GM18526 (cell line): Measurements from ENCODE around the gene MRPS10.
A peak's percentile ranks its signal among the peaks of the same experiment; 100 is the strongest.

Experiments used
- POLR2A ChIP-seq: IDR thresholded peaks from 3 replicates; pipeline ENCODE4 v1.6.1; 2011; ENCODE audit not compliant: insufficient read length; ENCODE audit errors: extremely low read depth

Gene MRPS10

DNA sequence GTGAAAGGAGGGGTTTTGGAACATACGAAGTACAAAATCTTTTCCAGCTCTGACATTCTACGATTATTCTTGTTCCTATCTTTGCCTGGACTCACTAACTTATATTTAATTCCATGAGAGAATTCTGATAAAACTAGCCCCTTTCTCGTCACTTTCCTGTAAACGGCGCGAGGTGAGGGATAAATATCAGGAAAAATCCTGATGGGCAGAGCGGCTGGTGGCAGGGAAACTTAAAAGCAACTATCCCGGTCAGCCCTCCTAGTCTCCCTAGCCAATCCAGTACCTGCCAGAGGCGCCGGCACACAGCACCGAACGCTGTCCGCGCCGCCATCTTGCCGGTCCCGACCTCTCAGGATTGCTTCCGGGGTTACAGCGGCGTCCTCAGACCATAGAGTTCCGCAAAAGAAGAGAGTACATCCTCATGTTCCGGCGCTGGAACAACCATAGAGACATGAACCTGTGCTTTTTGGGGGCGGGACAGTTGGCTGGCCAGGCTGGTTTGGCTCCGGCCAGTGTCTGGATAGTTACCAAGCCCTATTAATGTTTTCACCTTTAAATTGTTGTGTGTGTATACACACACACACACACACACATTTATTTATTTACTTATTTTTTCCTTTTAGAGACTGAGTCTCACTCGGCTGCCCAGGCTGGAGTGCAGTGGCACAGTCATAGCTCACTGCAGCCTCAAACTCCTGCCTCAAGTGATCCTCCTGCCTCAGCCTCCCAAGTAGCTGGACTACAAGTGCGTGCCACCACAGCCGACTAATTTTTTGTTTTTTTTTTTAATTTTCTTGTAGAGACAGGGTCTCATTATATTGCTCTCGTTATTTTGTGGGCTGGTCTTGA is at the start of gene MRPS10:
Gene MRPS10, minus strand, starts transcription at position 343 of the 849 bp plus-strand sequence. Its CDS starts 12 bp downstream, at position 331.
- TF ChIP-seq POLR2A, result peak; percentile 91

DNA sequence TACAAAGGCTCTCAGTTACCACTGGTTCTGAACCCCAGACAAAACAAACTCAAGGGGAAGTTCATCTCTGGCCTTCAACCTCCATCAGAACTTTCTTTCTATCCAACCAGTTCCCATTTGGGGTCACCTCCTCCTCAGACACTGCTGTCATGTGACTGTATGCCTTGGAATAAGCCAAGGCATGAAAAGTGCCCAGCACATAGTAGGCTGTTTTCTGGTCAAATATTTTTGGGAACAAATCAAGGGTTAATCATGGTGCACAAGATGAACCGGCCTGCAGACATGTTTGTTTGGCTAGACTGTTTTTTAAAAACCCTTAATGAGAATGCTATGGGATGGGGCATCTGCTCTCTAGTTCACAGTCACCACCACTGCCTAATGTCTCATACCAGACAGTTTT is 48.9 kb upstream of the MRPS10 start:
- no peak for TF ChIP-seq POLR2A

DNA sequence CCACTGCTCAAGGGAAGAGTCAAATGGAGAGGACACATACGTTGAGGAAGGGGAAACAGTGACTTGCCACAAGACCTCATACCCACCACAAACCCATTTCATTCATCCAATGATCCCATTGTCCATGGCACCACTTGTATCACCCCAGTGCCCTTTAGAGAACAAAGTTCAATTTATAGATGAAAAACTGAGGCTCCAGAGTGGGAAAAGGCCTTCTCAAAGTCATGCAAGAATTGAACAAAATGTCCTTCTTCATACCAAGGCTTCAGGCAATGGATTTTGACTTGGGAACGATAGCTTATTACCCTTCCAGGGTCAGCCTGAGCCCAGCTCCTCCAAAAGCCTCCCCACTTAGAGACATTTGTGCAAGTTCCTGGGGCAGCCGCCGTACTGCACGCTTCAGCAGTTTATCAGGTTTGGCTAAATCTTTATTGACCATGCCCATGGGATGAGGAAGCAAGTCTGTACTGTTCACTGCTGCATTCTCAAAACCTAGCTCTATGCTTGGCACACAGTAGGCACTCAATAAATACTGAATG is 47.3 kb upstream of the MRPS10 start:
- TF ChIP-seq POLR2A, result no peak

DNA sequence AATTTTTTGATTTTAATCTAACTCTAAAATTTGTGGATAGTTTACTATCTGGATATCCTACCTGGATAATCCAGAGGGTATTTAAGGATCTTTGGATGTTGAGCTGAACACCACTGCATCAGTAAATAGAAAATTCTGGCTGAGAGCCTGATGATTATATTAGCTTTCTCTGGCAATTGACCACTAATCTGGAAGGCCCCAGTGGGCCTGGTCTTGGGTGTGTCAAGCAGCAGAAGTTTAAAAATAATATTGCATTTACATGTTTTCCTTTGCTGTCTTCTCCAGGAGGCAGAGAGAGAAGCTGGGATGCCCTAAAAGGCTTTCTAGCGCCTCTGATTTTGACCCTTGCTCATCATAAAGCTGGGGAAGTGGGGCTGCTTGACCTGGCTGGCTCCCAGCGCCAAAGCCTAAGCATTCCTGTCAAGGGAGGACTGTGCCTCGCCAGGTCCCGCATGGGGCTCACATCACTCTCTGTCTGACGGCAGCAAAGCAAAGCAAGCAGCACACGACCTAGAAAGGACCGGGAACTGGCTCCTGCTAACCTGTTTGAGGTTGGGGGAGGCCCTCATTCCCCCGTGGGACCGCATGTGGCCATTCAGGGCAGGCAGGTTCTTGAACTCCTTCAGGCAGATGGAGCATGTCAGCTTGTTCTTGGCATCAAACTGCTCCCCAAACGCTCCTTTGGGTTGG is 46.6 kb upstream of the MRPS10 start:
- TF ChIP-seq POLR2A, result no peak

DNA sequence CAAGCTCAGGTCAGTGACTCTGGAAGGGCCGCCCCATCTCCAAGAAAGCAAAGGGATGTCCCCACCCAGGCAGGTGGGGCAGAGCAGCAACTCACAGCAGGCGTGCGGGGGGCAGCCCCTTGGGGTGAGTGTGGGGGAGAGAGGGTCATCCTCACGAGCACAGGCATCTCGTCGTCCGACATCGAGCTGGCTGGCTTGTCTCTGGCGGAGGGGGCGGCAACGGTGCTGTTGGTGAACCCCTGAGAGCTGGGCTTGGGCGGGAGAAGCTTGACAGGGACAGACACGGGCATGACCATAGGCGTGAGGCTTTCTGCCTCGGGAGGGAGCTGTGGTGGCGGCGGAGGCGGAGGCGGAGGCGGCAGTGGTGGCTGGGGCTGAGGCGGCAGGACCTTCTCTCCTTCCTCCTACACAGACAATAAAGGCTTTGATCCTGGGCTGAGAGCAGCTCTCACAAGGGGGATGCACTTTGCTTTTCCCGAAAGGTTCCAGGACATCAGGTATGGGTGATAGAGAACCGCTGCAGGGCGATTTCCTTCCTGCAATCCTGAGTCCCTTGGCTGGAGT is 45.6 kb upstream of the MRPS10 start:
- no peak for TF ChIP-seq POLR2A

GRCh38 chr6:42260972-42261371 is 43.3 kb upstream of the MRPS10 start:
- no peak for TF ChIP-seq POLR2A

GRCh38 chr6:42260396-42260888 is 42.8 kb upstream of the MRPS10 start:
- TF ChIP-seq POLR2A, result no peak

GRCh38 chr6:42259841-42260395 is 42.3 kb upstream of the MRPS10 start:
- no peak for TF ChIP-seq POLR2A

DNA sequence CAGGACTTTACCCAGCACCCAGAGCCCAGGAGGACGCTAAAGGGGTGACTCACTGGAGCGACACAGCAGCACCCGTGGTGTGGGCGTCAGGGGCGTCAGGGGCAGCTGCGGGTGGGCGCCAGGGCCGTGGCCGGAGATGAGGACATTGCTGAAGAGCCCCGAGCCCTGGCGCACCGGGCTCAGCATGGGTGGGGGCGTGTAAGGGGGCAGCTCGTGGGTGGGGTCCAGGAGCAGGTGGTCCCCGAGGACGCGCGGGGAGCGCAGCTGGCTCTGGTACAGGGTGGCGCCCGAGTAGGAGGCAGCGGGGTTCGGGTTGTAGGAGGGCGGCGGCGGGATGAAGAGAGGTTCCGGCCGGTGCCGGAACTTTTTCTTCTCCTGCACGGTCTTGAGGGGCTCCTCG is 41.6 kb upstream of the MRPS10 start:
- no peak for TF ChIP-seq POLR2A

DNA sequence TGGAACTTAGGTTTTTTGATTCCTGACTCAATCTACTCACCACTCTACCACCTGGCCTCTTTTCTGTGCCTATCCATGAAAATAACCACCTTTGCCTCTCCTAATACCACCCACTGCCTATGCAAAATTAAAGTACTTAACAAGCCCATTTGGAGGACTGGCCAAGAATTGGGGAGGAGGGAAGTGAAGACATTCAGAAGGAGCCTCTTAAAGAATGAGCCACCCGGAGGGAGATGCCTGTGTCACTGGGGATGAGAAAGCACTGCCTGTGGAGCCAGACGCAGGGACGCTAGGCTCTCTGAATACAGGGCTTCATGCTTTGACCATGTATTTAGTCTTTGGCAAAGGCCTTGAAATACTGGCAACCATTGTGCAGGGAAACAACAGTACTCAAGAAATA is 40.0 kb upstream of the MRPS10 start:
- TF ChIP-seq POLR2A, result no peak

DNA sequence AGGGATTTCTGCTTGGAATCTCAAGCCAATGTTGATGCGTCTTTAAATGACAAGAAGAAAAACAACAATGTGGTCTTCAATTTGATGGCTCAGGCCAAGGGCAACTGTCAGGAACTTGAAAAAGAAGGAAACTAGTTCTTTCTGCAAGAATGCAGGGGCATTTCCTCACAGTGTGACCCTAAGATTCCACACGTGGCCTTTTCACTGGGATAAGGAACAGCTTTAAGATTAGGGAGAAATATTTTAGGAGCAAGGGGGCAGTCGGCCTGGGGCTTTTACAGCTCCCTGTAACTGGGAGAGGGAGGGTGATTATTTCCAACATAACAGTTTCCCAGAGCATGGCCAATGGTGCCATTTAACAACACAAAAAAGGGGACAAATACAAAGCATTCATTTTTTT is 39.4 kb upstream of the MRPS10 start:
- TF ChIP-seq POLR2A, result no peak

DNA sequence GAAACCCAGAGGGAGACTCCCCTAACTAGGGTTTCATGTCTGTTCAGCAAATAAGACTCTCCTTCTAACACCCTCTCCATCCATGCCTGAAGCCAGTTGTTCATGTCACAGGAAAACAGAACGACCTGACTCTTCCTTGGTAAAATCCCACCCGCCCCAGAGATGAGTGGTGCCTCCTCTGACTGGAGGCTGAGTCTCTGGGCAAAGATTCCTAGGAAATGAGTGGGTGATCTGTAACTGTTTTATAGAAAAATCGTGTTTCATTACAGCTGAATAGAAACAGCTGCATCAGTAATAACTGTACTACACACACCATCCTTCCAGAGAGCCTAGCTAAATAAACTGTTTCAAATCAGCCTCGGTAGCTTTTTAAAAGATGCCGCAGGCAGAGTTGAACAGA is 37.4 kb upstream of the MRPS10 start:
- TF ChIP-seq POLR2A, result no peak

DNA sequence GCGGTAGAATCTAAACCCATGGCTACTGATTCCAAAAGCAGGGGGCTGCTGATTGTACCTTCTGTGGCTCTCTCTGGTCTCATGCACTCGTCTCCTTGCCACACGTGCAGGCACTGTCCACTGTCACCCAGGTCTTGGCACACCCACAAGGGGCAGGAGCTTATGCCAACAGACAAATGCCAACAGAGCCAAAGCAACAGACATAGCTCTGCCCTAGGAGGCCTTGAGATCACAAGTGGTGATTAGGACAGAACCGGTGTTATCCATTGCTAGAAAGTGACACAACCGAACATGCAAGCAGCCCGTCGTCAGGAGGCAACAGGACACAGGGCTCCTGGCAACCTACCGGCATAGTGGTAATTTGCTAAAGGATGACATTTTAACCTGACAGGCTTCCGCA is 36.8 kb upstream of the MRPS10 start:
- TF ChIP-seq POLR2A, result no peak

DNA sequence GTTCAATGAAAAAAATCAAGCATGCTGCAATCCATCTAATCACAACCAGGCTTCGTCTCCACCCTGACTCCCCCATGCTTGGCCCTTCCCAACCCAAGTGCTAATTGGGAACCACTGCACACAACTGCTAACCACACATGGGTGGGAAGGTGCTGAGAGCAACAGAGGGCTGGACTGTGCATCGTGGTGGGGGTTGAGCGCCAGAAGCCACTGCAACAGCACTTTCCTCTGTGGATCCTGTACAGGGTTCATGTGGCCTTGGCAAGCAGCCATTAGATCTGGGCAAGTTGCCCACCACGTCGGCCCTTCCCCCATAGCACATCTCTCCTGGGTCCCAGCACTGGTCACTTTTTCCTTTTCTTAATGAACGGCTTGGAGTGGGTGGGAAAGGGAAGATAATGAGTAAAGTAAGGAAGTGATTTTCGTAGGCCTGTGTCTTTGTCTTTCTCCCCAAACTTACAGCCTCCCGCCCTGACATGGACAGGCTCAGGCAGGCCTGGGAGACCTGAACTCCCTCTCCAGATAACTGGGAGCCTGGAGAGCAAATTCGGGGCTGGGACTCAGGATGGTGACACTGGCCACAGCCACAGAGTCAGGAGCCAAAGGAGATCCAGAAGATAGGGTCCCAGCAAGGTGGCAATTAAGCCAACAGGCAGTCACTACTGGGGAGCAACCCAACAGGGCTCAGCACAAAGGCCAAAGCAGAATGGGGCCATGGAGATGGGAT is 34.4 kb upstream of the MRPS10 start:
- TF ChIP-seq POLR2A, result no peak

DNA sequence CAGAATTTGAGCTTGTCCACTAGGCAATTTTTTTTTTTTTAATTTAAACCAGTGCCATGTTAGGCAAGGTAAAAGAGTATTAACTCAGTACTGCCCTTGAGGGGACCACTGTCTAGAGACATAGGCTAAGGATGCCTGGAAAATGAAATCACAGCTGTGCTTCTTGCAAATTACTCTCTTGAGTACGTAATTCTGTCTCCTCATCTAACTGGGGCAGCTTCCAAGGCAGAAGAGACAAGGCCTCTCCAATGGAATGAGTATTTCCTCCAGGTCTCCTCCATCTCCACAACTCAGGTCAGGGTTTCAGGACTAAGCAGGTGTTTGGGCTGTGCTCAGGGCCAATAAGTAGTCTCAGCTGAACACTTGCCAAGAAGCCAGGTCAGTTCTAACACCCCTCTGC is 33.8 kb upstream of the MRPS10 start:
- no peak for TF ChIP-seq POLR2A
